Tongue (tissue), 2 donors: Measurements from ENCODE around the gene RAMAC. TPM values are rescaled to one million over a fixed set of nuclear protein-coding genes. Genes with fewer than 3 reads are reported as not detected.
A peak's percentile ranks its signal among the peaks of the same experiment; 100 is the strongest.
"Not testable (repeated sequence)": the region's sequence is repeated elsewhere in the genome, so short reads cannot be mapped to it uniquely, and the experiment has no call there.

ENCODE experiments used
- DNase-seq: peaks from one replicate; pipeline ENCODE4 v3.0.0-alpha.2; 2015
- total RNA-seq: library from RNA; depleted of rRNA; stranded (reverse); fragments of >200 nt; gene quantifications from one replicate; pipeline ENCODE4 v1.2.3, GENCODE V29; 2014

Gene RAMAC
- 31.9 TPM for total RNA-seq

DNA sequence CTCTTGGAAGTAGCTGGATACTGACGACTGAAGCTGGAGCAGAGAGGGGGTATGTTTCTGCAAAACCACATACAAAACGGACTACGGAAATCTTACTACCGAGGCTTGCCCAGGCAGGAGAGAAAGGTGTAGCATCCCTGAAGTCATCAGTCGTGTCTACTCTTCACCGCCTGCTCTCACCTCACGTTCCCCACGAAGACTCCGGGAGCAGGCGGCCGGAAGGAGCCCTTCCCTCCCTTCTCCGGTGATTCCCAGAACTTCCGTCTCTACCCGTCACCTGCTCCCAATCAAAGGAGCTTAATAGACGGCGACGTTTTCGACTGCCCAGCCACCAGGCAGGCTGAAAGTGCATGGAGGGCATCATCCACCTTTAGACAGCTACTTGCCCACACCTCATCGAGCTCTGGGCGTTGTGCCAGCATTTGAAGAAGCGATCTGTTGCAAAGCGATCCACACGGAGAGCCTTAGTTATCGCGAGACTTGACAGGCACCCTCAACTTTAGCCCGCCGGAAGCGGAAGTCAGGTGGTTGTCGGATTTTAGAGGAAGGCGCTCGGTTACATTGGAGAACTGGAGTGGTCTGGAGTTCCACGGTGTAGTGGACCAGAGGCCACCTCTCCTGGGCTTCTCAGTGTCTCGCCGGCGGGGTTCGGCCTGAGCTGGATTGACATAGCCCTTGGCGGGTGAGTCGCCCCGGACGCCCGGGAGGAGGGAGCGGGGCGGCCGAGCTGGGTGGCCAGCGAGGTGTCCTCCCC, at the start of gene RAMAC:
TSS of gene RAMAC (plus strand) at position 523 of the 754 bp plus-strand sequence. CDS start 2,809 bp downstream, outside the sequence.
- DNase-seq = peak; percentile 98

DNA sequence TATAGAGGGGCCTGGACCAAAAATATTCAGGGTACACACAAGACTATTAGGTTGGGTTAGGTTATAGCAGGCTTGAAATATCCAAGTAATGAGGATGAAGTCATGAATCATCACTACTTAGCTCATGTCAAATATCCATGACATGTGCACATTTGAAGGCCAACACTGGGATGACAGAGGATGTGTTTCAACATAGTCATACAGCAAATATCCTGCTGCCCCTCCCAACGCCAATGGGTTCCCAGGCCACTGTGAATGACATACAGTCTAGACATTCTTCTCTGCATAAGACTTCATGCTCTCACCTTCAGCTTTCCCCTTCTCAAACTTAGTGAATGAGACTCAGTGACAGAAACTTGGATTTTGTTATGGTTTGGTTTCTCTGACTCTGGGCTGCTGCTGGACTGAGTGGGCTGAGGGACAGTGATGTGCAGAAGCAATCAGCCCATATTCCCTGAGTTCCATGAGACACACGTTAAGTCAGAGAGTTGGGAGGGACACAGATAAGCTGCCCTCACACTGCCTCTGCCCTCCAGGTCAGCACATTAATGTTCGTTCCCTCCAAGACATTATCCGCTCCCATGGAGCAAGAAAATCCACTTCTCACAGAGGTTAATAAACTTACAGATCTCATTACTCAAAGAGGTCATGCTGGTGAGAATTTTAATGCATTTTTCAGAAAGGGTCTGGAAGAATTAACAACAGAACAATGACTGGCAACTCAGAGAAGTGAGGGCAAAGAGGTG, 48.9 kb upstream of the RAMAC start:
- no peak for DNase-seq

DNA sequence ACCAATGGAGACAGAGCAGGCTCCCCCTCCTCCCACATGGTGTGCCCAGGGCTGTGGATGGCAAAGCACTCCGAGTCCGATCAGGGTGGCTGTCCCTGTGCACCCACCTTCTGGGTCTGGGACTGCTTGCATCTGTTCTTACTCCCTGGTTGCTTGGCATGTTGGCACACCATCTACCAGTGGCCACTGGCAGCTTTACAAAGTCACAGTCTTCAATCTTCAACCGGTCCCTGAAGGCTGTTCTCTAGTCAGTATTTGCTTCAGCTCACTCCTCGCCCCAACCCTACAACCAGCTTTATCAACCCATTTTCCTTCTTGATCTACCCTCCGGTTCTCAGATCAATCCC, 48.3 kb upstream of the RAMAC start:
- DNase-seq = no peak

DNA sequence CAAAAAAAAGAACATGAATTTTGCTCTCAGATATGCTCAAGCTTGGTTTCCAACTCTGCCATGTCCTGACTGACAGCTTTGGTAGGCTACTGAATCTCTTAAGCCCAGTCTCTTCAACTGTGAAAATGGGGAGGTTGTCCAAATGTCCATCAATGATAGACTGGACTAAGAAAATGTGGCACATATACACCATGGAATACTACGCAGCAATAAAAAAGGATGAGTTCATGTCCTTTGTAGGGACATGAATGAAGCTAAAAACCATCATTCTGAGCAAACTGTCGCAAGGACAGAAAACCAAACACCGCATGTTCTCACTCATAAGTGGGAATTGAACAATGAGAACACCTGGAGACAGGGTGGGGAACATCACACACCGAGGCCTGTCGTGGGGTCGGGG, 46.3 kb upstream of the RAMAC start:
- not testable (repeated sequence) for DNase-seq

DNA sequence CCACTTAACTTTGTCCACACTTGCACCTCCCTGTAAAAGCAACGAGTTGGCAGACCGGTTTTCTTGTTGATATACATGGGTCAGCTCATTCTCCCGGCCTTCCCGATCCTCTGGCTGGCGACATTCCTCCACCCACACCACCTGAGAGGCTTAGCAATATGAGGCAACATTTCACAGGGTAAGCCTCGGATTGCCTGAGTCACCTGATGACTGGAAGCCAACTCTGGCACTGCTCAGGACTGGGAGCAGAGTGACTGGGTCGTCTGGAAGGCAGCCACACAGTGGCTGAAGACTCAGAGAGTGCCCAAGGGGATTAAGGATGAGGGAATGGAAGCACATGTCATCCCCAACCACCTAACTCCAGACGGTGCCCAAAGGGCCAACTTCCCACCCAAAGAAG, 43.3 kb upstream of the RAMAC start:
- DNase-seq = no peak

DNA sequence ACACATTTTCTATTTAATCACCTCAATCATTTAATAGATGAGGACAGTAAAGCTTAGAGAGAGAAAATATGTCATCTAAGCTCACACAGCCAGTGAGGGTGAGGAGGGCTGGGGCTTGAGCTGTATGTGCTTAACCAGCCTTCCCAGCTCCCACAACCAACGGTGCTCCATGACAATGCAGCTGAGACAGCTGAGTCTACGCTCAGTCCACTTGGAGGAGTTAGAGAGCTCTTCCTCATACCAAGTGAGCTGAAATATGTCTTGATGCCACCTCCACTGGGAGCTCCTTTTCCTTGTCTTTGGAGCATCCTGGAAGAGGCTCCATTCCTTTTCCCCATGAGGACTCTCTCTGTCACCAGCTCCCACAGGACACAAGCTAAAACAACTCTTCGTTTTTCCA, 42.8 kb upstream of the RAMAC start:
- no peak for DNase-seq

DNA sequence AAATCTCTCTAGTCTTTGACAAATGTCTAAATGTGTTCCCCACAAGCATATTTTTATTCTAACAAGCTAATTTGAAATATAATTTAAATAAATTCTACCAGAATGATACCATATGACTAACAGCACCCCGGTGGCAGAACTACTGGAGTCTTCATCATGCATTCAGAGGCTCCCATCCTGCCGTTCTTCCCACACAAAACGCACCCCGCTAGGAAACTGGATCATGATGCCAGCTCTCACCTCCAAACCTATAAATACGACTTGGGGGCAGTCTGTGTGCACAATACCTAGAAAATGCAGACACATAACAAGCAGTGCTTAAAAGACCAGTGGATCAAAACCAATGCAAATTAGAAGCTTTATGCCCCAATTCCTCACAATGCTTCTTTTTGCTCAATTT, 42.0 kb upstream of the RAMAC start:
- no peak for DNase-seq

DNA sequence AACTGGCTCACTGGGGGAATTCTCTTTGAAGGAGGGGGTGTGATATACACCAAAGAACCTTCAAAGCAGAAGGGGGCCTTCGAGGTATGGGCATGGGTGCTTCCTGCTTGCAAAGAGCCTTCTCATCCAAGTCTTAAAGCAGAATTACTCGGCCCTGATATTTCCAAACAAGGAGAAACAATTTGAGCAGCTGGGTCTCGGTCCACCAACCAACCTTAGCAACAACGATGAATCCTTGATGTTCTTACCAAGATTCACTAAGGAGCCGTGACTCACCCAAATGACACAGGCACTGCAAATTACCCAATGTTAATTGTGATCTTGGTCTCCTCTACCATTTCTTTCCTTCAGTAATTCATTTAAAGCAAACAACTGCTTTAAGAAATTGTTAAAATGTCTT, 41.2 kb upstream of the RAMAC start:
- no peak for DNase-seq

DNA sequence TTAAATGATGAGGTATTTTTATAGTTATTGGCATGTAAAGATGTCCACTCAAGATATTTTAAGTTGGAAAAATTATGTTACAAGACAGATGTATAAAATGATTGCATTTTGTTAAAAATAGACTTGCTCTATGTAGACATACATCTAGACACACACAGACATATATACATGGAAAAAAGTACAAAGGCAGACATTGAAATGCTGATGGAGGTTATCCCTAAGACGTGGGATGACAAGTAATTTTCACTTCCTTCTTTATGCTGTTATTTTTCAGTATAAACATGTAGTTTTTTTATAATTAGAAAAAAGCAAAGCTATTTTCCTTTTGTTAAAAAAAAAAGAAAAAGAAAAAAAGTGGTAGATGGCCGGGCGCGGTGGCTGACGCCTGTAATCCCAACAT, 40.7 kb upstream of the RAMAC start:
- no peak for DNase-seq

DNA sequence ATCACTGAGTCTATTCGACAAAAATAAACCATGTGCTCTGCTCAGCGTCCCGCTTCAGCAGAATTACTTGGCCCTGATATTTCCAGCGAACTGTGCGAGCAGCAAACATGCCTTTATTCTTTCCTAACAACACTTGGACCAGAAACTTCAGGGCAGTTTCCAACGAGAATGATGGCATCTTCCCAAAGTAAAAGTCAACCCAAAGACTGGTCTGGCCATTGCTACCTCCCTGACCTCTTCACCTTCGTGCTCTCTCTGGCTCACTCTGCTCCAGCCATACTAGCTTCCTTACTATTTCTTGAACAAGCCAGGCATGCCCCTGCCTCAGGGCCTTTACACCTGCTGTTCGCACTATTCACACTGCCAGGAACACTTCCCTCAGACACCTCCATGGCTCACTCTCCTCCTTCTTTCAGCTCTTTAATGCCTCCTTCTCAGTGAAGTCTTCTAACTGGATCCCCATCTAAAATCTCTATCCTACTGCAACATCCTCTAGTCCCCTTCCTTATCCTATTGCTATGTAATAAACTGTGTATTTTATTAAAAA, 39.8 kb upstream of the RAMAC start:
- DNase-seq = no peak

DNA sequence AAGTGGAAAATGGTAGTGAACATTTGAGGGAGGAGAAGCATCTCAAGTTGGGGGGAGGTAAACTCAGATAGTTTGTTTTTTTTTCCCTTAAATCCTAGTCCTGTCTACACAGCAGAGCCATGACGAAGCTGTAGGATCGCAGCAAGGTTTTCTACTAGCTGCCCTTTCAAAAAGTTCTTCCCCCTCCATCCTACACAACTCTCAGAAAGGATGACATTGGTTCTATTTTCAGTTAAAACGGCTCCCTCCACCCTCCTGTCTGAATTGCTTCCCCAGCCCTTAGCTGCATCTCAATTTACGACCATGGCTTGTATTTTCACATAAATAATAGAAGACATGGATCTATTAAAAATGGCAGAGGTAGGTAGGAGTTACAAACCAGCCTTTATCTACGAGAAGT, 35.7 kb upstream of the RAMAC start:
- no peak for DNase-seq

DNA sequence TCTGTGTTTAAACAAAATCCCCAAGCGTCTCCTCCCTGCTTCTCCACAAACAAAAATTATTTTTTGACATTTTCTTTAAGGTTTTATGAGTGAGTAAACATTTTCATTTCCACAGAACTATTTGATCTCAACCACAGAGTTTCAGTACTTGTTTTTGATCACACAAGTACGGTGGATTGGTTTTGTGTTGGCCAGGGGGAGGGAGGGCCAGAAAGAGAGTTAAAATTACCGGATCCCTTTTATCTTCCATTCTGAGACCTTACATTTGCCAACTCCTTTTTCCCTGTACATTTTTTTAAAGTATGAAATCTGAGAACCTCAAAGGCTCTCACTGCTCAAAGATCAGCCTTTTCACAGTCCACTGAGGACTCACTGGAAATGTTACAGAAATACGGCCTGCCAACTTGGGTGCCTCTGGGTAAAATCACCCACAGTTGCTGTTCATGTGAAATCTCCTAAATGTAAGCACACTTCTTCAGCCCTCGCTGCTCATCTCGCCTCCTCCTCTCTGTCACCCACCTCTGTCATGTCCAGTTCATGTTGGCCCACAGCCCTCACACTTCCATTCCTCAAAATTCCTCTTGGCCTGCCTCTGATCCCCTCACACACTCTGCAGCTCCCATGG, 35.2 kb upstream of the RAMAC start:
- no peak for DNase-seq

DNA sequence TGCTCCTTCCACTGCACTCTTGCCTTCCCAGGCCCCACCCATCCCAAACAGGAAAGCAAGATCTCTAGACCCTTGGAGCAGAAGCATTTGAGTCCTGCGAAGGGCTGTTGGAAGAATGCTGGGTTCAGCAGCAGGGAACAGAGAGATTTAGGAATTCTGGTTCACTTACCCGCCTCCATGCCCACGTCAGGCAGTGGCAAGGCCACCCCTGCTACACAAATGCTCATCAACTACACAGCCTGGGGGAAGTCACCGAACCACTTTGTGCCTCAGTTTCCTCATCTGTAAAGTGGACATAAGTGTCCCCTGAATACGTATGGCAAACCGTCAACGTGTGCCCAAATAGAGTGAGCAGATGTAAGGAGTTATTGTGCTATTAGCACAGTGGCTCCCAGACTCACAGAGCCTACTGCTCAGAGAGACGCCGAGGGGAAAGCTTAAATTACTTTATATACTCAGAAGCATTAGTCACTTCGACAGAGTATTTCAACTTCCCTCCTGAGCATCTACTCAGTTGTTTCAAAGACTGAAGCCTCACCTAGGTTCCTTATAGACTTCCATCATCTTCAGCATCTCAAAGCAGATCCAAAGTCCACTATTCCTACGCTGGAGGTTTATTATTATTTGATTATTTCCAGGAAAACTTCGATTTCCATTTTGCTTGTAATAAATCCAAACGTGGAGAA, 34.4 kb upstream of the RAMAC start:
- DNase-seq = peak; percentile 20

DNA sequence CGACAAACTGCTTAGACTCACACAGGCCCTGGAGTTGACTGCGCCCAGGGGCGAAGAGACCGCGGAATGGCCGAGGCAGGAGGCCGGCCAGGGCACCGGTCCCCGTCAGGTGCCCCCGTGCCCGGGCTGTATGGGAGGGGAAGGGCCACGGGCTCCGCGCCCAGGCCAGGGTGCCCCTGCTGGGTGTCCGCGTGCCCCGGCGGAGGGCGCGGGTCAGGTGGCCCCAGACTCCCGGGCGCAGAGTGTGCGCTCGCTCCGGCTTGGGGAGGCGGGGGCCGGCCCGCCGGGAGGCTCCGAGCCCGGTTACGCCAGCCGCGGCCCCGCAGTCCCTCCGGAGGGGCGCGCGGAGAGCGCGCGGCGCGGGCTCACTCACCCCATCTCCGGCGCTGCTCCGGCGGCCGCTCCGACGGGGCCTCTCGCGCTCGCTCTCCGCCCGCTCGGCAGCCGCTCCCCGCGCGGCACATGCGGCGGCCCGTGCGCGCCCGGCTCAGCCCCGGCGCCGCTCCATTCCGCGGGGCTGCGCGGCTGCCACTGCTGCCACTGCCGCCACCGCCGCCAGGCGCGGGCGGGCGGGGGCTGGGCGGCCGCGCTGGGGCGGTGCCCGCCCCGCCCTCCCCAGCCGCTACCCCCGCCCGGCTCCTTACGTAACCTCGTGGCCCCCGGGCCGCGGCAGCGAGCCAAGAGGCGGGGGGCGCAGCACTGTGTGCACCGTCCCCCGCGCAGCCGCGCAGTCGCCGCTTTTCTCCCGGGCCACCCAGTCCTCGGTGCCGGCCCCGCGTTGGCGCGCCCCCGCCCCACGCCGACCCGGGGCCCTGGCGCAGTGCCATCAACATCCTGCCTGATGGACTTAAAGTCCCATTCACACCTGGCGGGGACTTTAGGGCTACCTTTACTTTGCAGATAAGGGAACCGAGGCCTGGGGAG, 33.6 kb upstream of the RAMAC start, which contains the start of gene HOMER2:
TSS of gene HOMER2 (minus strand) at position 563 of the 924 bp plus-strand sequence. CDS start at position 378, 185 bp downstream.
- peak; percentile 59 for DNase-seq

DNA sequence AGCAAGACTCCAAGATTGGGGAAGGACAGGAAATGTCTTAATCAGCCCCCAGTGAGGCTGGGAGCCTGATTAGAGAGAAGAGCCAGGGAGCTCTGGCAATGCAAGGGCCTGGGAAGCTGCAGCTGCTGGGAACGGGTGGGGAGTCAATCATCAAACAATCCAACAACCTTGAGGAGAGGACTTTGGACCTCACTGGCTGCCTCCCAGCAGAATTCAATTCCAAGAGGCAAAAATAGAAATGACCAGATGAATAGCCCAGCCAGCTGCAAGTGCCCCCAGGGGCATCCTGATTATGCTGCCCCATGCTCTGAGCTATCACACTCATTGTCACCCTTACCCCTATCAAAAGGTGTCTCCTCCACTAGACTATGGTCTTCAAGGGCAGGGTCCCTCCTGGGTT, 27.4 kb upstream of the RAMAC start:
- DNase-seq = no peak

DNA sequence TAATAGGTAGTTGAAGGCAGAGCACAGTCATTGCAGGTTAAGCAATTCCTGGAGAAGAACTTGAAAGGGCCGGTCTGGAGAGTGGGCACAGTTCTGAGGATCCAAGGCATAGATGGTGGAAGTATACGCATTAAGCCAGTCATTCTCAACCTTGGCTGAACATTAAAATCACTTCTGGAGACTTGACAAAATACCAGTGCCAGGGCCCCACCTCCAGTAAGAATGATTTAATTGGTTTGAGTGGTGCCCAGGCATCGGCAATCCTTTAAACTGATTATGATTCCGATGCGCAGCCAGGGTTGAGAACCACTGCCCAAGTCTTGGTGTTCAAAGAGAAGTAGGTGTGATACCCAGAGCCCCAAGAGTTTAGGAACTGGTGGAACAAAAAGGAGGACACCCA, 26.6 kb upstream of the RAMAC start:
- DNase-seq = no peak

DNA sequence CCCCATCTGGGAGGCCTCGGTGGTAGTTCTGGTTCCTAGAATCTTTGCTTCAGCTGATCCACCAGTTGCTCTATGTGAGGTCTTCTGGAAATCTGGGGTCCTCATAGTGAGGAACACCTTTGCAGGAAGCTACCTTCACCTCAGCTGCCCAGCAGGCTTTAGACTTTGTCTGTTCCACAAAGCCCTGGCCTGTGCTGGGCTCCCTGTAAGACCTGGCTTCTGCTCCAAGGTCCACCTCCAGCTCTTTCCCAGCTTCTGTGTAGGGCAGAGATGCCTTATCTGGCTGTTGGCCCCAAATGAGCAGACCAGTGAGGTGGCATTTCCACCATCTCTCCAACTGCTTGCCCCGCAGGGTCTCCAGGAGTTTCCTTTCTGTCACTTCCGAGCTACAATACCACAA, 25.2 kb upstream of the RAMAC start:
- DNase-seq = no peak

DNA sequence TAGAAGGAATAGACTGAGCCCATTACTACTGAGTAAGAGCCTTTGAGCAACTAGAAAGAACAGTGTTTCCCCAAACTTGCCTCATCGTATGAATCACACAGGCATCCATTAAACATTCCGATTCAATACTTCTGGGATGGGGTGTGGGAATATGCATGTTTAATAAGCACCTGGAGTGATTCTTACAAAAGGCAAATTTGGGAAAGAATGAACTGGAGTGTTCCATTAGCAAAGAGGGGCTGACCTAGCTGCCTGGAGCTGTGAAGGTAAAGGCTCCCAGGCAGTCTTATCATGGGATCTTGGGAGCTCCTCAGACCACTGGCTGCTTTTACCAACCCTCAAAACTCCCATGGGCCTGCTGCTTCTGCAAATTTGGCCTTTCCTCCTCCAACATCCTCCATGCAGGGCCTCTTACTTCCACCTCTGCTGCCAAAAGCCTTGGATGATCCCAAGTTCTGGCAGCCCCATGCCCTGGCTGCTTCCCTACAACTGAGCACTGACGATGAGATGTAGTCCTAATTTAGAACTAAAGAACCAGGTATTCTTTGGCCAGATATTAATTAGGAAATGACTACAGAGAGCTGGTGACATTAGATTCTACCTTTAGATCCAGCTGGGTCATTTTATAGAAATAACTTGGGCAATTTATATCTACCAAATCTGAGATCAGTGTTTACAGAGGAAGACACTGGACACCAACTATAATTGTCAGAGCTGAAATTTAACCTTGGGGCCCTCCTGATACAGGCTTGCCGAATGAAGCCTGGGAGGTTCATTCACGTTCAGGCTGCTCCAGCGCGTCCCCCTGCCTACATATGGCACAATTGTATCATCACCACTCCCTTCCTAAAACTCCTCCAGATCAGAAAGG, 22.3 kb upstream of the RAMAC start:
- no peak for DNase-seq

DNA sequence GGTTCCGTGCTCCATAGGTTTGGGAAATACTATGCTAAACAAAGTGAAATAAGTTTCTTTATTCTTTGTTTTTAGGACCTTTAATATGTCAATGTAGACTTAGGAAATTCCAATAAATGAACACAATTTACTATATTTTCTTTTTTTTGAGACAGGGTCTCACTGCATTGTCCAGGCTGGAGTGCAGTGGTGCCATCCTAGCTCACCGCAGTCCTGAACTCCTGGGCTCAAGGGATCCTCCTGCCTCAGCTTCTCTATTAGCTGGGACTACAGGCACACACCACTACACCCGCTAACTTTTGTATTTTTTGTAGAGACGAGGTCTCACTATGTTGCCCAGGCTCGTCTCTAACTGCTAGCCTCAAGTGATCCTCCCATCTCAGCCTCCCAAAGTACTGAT, 21.1 kb upstream of the RAMAC start:
- DNase-seq = no peak

DNA sequence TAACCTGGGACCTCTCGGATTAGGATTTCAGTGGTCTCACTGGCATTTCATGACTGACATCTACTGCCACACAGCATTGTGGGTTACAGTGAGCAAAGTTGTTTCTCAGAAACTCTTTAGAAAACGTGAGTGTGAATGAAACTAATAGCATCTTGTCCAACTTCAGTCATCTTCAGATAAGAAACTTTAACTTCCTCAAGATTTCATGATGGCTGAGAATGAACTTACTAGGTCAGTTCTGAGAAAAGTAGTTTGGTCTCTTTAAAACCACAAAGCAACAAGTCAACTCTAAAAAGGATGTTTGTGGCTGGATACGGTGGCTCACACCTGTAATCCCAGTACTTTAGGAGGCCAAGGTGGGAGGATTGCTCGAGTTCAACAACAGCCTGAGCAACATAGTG, 19.3 kb upstream of the RAMAC start:
- DNase-seq = no peak
